ENCODE results near the gene FBXL7.

The FBXL7 gene

GRCh38 chr5:15499528-15500324, at the start of gene FBXL7:
Gene FBXL7, plus strand, starts transcription at chr5:15500180.
- DNase-seq (ENCODE audit: low read depth in 2 of 2) = no peak

- DNase-seq (ENCODE audit: low read depth in 2 of 2) = no peak
Measured at GRCh38 chr5:15450473-15450872, 49.5 kb upstream of the FBXL7 start.

GRCh38 chr5:15450949-15451348, 49.0 kb upstream of the FBXL7 start:
- no peak for DNase-seq (ENCODE audit: low read depth in 2 of 2)

- DNase-seq (ENCODE audit: low read depth in 2 of 2) = no peak
Measured at GRCh38 chr5:15452030-15452429, 48.0 kb upstream of the FBXL7 start.

GRCh38 chr5:15452781-15453180, 47.2 kb upstream of the FBXL7 start:
- DNase-seq (ENCODE audit: low read depth in 2 of 2) = no peak

GRCh38 chr5:15459200-15459599, 40.8 kb upstream of the FBXL7 start:
- no peak for DNase-seq (ENCODE audit: low read depth in 2 of 2)

GRCh38 chr5:15463231-15463980, 36.6 kb upstream of the FBXL7 start:
- no peak for DNase-seq (ENCODE audit: low read depth in 2 of 2)

GRCh38 chr5:15472116-15472515, 27.9 kb upstream of the FBXL7 start:
- no peak for DNase-seq (ENCODE audit: low read depth in 2 of 2)

GRCh38 chr5:15474143-15474719, 25.7 kb upstream of the FBXL7 start:
- no peak for DNase-seq (ENCODE audit: low read depth in 2 of 2)

GRCh38 chr5:15475367-15475766, 24.6 kb upstream of the FBXL7 start:
- DNase-seq (ENCODE audit: low read depth in 2 of 2) = no peak

- DNase-seq (ENCODE audit: low read depth in 2 of 2) = no peak
Measured at GRCh38 chr5:15476977-15477376, 23.0 kb upstream of the FBXL7 start.

- no peak for DNase-seq (ENCODE audit: low read depth in 2 of 2)
Measured at GRCh38 chr5:15480436-15480835, 19.5 kb upstream of the FBXL7 start.

GRCh38 chr5:15483351-15484097, 16.5 kb upstream of the FBXL7 start:
- no peak for DNase-seq (ENCODE audit: low read depth in 2 of 2)

GRCh38 chr5:15487228-15487627, 12.8 kb upstream of the FBXL7 start:
- DNase-seq (ENCODE audit: low read depth in 2 of 2) = no peak

- DNase-seq (ENCODE audit: low read depth in 2 of 2) = no peak
Measured at GRCh38 chr5:15489571-15490235, 10.3 kb upstream of the FBXL7 start.

- DNase-seq (ENCODE audit: low read depth in 2 of 2) = no peak
Measured at GRCh38 chr5:15492545-15492944, 7.4 kb upstream of the FBXL7 start.

GRCh38 chr5:15493501-15493900, 6.5 kb upstream of the FBXL7 start:
- DNase-seq (ENCODE audit: low read depth in 2 of 2) = no peak

- DNase-seq (ENCODE audit: low read depth in 2 of 2) = no peak
Measured at GRCh38 chr5:15495026-15495425, 5.0 kb upstream of the FBXL7 start.

GRCh38 chr5:15496886-15497285, 3.1 kb upstream of the FBXL7 start:
- no peak for DNase-seq (ENCODE audit: low read depth in 2 of 2)

GRCh38 chr5:15500325-15501001, 483 bp downstream of the FBXL7 start:
- DNase-seq (ENCODE audit: low read depth in 2 of 2) = no peak

Data from stimulated activated CD8-positive, alpha-beta memory T cell treated with anti-CD3 and anti-CD28 coated beads, Interleukin-2, amount 100 ng/mL, for 48 hours (primary cell).